ENCODE data around the gene CAPN5.

The CAPN5 gene

DNA sequence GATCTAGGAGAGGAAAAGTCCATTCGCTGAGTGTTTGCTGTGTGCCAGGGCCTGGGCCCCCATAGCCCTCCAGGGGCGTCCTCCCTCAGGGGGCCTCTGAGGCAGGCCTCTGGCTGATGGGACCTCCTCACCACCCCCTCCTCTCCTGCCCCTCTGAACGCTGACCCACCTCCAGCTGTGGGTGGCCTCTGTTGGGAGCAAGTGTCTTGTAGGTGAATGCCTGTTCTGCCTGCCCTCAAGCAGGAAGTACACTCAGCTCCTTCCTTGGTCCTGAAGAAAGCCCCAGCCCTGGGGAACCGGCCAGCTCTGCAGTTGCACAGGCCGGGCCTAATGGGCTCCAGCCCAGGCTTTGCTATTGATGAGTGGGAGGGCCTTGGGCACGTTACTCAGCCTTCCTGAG lies 64.8 kb downstream of the CAPN5 start:
- no peak overlapping the region for H3K27ac ChIP-seq (replicated peaks)
- DNase-seq (ENCODE audit: low read depth in 1 of 2, low spot score in 1 of 2): no peak
- TF ChIP-seq GABPA (IDR thresholded peaks at IDR 0.05; ENCODE audit: low read depth) (no peak), REST (IDR thresholded peaks at IDR 0.05; ENCODE audit: insufficient replicate concordance, low read depth) (no peak), POLR2AphosphoS5 (IDR thresholded peaks at IDR 0.05; ENCODE audit: low read depth) (no peak), SPI1 (IDR thresholded peaks at IDR 0.05; ENCODE audit: borderline replicate concordance, low read depth) (no peak)
- TF ChIP-seq, protein P1, sequence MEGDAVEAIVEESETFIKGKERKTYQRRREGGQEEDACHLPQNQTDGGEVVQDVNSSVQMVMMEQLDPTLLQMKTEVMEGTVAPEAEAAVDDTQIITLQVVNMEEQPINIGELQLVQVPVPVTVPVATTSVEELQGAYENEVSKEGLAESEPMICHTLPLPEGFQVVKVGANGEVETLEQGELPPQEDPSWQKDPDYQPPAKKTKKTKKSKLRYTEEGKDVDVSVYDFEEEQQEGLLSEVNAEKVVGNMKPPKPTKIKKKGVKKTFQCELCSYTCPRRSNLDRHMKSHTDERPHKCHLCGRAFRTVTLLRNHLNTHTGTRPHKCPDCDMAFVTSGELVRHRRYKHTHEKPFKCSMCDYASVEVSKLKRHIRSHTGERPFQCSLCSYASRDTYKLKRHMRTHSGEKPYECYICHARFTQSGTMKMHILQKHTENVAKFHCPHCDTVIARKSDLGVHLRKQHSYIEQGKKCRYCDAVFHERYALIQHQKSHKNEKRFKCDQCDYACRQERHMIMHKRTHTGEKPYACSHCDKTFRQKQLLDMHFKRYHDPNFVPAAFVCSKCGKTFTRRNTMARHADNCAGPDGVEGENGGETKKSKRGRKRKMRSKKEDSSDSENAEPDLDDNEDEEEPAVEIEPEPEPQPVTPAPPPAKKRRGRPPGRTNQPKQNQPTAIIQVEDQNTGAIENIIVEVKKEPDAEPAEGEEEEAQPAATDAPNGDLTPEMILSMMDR (IDR thresholded peaks at IDR 0.05; ENCODE audit: insufficient read depth, low read length): no peak

GRCh38 chr11:77135069-77135468 lies 68.3 kb downstream of the CAPN5 start:
- Histone ChIP-seq H3K27ac (replicated peaks) (no peak overlapping the region), H3K27me3 (ENCODE audit: insufficient read depth, poor library complexity, severe bottlenecking) (no peaks in the 10 kb centered on the region), H3K4me3 (replicated peaks; ENCODE audit: insufficient read depth, low read length) (no peak overlapping the region)
- TF ChIP-seq POLR2AphosphoS5 (IDR thresholded peaks at IDR 0.05; ENCODE audit: low read depth) (no peak), GABPA (IDR thresholded peaks at IDR 0.05; ENCODE audit: low read depth) (no peak), SPI1 (IDR thresholded peaks at IDR 0.05; ENCODE audit: borderline replicate concordance, low read depth) (no peak)
- TF ChIP-seq, protein P1 (IDR thresholded peaks at IDR 0.05; ENCODE audit: insufficient read depth, low read length): no peak
- no peak for DNase-seq (ENCODE audit: low read depth in 1 of 2, low spot score in 1 of 2)

More for the DNA sequence above, 64.8 kb downstream of the CAPN5 start:
- Histone ChIP-seq H3K4me3 (replicated peaks; ENCODE audit: insufficient read depth, low read length) (no peak overlapping the region), H3K27me3 (ENCODE audit: insufficient read depth, poor library complexity, severe bottlenecking) (no peaks in the 10 kb centered on the region)

- no peak for DNase-seq (ENCODE audit: low read depth in 1 of 2, low spot score in 1 of 2)
- Histone ChIP-seq H3K4me3 (replicated peaks; ENCODE audit: insufficient read depth, low read length) (no peak overlapping the region), H3K27ac (replicated peaks) (no peak overlapping the region), H3K27me3 (ENCODE audit: insufficient read depth, poor library complexity, severe bottlenecking) (no peaks in the 10 kb centered on the region)
- TF ChIP-seq, protein P1 (IDR thresholded peaks at IDR 0.05; ENCODE audit: insufficient read depth, low read length): no peak
- no peak for TF ChIP-seq REST (IDR thresholded peaks at IDR 0.05; ENCODE audit: insufficient replicate concordance, low read depth)
- no peak for TF ChIP-seq POLR2AphosphoS5 (IDR thresholded peaks at IDR 0.05; ENCODE audit: low read depth)
- TF ChIP-seq GABPA (IDR thresholded peaks at IDR 0.05; ENCODE audit: low read depth): no peak
- TF ChIP-seq SPI1 (IDR thresholded peaks at IDR 0.05; ENCODE audit: borderline replicate concordance, low read depth): no peak
Measured at GRCh38 chr11:77136074-77136473, 69.3 kb downstream of the CAPN5 start.

DNA sequence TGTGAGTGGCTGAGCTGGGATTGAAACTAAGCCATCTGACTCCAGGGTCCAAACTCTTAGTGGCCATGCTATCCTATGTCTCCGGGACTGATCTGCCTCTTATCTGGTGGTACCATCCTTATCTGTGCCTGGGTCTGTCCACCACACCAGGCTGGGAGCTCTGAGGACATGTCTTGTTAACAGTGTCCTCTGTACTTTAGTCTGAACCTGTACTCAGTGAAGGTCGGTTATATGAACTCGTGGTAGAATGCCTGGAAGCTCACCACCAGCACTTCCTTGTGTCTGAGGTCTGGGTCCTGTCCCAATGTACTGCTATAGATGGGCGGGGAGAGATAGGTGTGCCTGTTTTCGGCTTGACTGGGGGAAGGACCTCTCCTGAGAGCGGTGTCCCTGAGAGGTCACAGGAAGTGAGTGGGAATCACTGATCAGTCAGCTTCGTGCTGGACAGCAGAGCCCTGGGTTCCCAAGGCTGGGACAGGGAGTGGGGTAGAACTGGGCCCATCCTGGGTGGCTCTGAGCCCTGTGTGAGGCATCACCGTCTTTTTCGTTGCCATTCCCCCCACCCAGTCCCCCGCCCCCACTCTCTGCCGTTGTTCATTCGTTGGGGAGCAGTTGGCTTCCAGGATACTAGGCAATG lies 70.1 kb downstream of the CAPN5 start:
- H3K27me3 ChIP-seq (ENCODE audit: insufficient read depth, poor library complexity, severe bottlenecking): no peaks in the 10 kb centered on the region
- TF ChIP-seq GABPA (IDR thresholded peaks at IDR 0.05; ENCODE audit: low read depth) (no peak), REST (IDR thresholded peaks at IDR 0.05; ENCODE audit: insufficient replicate concordance, low read depth) (peak; percentile 76)
- TF ChIP-seq, protein P1 (IDR thresholded peaks at IDR 0.05; ENCODE audit: insufficient read depth, low read length): no peak
- no peak overlapping the region for H3K27ac ChIP-seq (replicated peaks)
- no peak for DNase-seq (ENCODE audit: low read depth in 1 of 2, low spot score in 1 of 2)
- H3K4me3 ChIP-seq (replicated peaks; ENCODE audit: insufficient read depth, low read length): no peak overlapping the region

Measured in HL-60 (cell line).